Urinary bladder (tissue), 4 donors: ENCODE measurements around the gene ABHD17B. TPM values are rescaled to one million over a fixed set of nuclear protein-coding genes. Genes with fewer than 3 reads are reported as not detected.
"Not testable (repeated sequence)": the region's sequence is repeated elsewhere in the genome, so short reads cannot be mapped to it uniquely, and the experiment has no call there.

ENCODE experiments used
- DNase-seq: peaks from one replicate; pipeline ENCODE4 v3.0.0-alpha.2; 2015; ENCODE audit errors: extremely low spot score
- H3K27ac ChIP-seq: one replicate; pipeline ENCODE4 v1.5.1; 2013; ENCODE audit warnings: low read depth, mild to moderate bottlenecking, moderate library complexity
- H3K36me3 ChIP-seq: one replicate; pipeline ENCODE4 v1.6.1; 2013; ENCODE audit warnings: mild to moderate bottlenecking, moderate library complexity; ENCODE audit not compliant: insufficient read depth
- H3K4me1 ChIP-seq: one replicate; pipeline ENCODE4 v1.6.1; 2013; ENCODE audit warnings: mild to moderate bottlenecking, moderate library complexity; ENCODE audit not compliant: insufficient read depth
- H3K4me3 ChIP-seq: one replicate; pipeline ENCODE4 v1.5.1; 2013; ENCODE audit warnings: low read depth, low read length
- WGBS: extraction: QIAGEN DNeasy Blood & Tissue Kit; methylation state at CpG from one replicate; pipeline ENCODE4 v1.1.7; 2013; 5-methylcytosine and 5-hydroxymethylcytosine counted together
- polyA plus RNA-seq: library from polyadenylated mRNA; stranded (reverse); fragments of 200-250 nt; gene quantifications from one replicate; pipeline ENCODE4 v1.2.3, GENCODE V29; 2013
- total RNA-seq: library from RNA; depleted of rRNA; stranded (reverse); fragments of >200 nt; gene quantifications from one replicate; pipeline ENCODE4 v1.2.3, GENCODE V29; 2014
- donor health status: healthy with polysubstance abuse.
- donor health status: healthy.

The ABHD17B gene
- 46.6 TPM for total RNA-seq
- polyA plus RNA-seq: 11.7 TPM

DNA sequence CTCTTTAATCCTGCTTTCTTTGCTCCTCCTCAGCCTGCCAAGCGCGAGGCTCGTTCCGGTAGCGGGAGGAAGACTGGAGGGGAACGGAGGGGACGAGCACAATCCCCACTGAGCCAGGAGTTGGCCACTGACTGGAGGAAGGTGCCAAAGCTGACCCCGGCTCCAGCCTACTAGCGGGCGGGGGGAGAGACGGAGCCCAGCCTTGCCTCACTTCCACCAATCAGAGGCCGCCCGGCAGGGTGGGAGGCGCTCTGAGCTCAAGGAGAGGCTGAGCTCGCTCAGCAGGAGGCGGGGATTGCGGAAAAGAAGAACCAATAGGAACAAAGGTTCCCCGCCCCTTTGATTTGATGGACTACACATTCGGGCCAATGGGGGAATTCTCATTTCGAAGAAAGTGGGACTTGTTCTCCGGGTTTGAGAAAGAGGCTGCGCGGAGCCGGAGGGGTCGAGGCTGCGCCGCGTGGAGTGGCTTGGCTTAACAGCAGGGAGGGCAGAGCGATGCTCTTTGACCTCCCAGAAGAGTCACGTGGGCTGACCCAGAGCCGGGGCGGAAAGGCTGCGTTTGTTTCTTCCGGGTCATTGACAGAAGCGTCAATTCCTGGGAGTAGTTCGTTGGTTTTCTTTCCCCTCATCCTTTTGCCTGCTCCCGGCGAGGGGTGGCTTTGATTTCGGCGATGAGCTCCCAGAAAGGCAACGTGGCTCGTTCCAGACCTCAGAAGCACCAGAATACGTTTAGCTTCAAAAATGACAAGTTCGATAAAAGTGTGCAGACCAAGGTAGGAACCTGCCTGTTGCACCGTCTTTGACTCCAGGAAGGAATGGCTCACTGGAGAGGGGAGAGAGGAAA, at the start of gene ABHD17B, which contains the start of gene C9orf85:
Gene ABHD17B, minus strand, starts transcription at position 133 of the 847 bp plus-strand sequence. CDS start 36,113 bp downstream, outside the sequence.
Gene C9orf85, plus strand, starts transcription at position 579 of the 847 bp plus-strand sequence. Its CDS starts 96 bp downstream, at position 675.
- Histone ChIP-seq H3K4me3 (peak within 1 kb of the TSS; percentile 96), H3K4me1 (no peaks in the 10 kb centered on the region)

DNA sequence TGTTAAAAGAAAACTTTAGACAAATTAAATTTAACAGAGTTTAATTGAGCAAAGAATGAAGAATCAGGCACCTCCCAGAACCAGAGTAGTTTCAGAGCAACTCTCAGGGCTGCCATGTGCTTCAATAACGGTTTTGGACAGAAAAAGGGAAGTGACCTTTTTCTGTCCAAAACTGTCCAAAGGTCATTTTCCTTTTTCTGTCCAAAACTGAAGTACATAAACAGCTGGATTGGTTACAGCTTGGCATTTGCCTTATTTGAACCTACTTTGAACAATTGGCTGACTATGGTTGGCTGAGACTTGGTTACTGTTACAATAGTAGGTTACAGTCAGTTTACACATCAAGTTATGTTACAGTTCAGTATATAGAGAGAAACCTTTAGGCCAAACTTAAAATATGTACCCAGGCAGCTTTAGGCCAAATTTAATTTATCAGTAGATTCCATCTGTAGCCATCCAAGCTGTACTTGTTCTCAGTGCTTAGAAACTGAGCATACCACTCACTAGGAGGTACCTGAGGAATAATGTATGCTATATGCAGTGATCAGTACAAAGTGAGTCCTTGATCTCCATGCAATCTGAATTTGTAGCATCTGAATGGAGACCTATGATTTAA, 44.4 kb upstream of the ABHD17B start:
- H3K36me3 ChIP-seq: no peaks in the 10 kb centered on the region
- no peak for DNase-seq
- no peak overlapping the region for H3K27ac ChIP-seq
- WGBS: 60% methylated on average over 1 of the region's 1 CpG
- no peak overlapping the region for H3K4me3 ChIP-seq
- H3K4me1 ChIP-seq: no peaks in the 10 kb centered on the region

More for the DNA sequence above, at the start of gene ABHD17B, which contains the start of gene C9orf85:
- Histone ChIP-seq H3K27ac (peak within 1 kb of the TSS; percentile 91), H3K36me3 (no peaks in the 10 kb centered on the region)
- DNase-seq: peak; percentile 99
- under 1% methylated on average over 45 of the region's 45 CpGs for WGBS

DNA sequence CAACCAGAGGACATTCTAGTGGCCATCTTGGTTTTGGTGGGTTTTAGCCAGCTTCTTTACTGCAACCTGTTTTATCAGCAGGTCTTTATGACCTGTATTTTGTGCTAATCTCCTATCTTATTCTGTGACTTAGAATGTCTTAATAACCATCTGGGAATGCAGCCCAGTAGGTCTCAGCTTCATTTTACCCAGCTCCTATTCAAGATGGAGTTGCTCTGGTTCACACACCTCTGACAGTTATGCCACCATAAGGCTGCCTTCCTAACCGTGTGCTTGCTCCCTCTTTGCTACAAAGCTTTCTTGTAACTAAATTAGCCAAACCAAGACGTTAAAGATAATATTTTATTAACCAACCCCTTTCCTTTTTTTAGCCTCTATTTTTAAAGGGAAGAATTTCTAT, 43.7 kb upstream of the ABHD17B start:
- not testable (repeated sequence) for H3K27ac ChIP-seq, H3K4me3 ChIP-seq, DNase-seq, H3K4me1 ChIP-seq, H3K36me3 ChIP-seq
- 73% methylated on average over 2 of the region's 2 CpGs for WGBS

DNA sequence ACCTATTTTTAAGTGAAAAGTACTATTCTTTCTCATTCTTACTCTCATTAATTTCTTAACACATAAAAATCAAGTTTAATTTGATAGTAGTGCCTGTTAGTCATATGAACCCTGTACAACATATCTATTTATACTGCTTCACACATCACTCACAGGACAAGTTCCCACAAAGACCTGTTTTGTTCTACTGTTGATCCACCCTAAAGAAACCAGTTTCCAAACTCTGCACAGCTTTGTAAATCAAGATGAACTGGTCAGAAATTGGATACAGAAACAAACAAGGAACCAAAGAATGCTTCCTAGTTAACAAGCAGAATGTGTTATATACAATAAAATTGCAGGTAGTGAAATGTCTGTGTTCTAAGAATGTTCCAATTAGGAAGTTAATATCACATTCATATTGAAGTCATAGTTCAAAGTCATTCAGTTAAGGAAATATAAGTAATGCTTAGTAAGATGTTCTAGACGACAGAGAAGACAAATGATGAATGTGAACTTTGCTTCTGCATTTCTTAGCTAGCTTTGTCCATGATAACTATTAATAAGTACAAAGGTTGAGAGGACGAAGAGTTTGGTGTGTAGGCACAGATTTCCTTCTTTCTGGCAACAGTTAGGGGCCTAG, 33.9 kb upstream of the ABHD17B start:
- peak; percentile 56 for DNase-seq
- peak overlapping the region; percentile 38 for H3K27ac ChIP-seq
- WGBS: 72% methylated on average over 2 of the region's 2 CpGs
- no peaks in the 10 kb centered on the region for H3K4me1 ChIP-seq
- H3K4me3 ChIP-seq: no peak overlapping the region
- H3K36me3 ChIP-seq: no peaks in the 10 kb centered on the region

DNA sequence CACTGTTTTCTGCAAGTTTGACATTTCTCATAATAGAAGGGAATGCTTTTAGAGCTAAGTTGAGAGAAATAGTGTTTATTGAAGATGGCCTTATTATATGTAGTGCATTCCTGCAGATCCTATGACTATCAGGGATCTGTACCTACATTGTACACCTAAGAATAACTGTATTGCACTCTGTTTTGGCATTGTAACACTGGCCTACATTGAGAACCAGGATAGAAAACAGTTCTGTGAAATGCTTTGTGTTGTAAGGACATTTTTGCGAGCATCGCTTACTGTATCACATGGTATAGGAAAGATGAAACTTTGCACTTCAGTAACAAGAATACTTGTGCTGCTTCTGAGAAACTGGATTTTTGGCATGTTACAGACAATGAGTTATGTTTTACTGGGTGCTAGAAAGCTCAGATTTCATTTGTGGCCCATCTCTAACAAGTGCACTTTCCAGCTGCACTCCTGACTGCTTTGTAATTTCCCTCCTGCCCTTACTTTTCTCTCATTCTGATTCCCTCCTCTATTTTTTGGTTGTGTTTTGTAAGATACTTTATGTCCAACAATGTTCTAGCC, 31.1 kb upstream of the ABHD17B start:
- H3K27ac ChIP-seq: no peak overlapping the region
- 74% methylated on average over 2 of the region's 2 CpGs for WGBS

DNA sequence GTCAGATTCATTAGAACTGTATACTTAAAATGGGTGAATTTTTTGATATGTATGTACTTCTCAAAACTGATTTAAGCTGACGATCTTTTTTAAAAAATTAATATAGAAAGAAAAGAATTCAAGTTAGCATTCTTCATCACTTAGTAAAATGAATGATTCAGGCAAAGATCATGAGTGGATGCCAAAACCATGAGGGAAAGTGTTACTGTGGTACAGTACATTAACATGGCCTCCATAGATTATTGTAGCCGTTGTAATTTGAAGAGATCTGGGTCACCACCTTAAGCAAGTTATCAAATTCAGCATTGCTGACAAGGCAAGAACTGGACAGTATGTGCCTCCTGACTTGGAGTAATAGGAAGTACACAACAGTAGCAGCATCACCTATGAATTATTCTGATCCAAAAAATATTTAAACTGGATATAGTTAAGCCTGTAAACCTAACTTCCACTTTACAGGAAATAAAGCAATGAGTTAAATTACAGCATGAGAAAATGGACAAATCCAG, 30.1 kb upstream of the ABHD17B start:
- no peak for DNase-seq
- no peaks in the 10 kb centered on the region for H3K4me1 ChIP-seq
- 92% methylated on average over 2 of the region's 2 CpGs for WGBS
- H3K36me3 ChIP-seq: no peaks in the 10 kb centered on the region
- no peak overlapping the region for H3K27ac ChIP-seq
- H3K4me3 ChIP-seq: no peak overlapping the region

More for the DNA sequence above, 31.1 kb upstream of the ABHD17B start:
- no peak overlapping the region for H3K4me3 ChIP-seq
- no peaks in the 10 kb centered on the region for H3K36me3 ChIP-seq
- no peak for DNase-seq
- no peaks in the 10 kb centered on the region for H3K4me1 ChIP-seq

DNA sequence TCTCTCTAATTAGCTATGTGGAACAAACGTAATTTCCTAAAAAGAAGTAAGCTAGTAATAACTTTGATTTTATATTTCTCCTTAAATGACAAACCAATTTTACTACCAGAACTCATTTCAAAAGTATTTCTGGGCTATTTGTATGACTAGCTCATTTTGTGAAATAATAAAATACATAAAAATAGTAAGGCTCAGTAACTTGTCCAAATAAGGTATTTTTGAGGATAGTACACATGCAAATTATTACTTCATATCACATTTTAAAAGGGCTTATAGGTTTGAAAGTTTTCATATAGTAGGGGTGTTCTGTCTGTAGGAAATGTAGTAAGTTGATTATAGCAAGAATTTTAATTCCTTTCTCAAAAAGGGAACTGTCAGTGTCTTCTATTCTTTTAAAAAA, 26.9 kb upstream of the ABHD17B start:
- DNase-seq: no peak
- 74% methylated on average over 1 of the region's 1 CpG for WGBS
- Histone ChIP-seq H3K27ac (no peak overlapping the region), H3K4me1 (no peaks in the 10 kb centered on the region), H3K36me3 (no peaks in the 10 kb centered on the region), H3K4me3 (no peak overlapping the region)

DNA sequence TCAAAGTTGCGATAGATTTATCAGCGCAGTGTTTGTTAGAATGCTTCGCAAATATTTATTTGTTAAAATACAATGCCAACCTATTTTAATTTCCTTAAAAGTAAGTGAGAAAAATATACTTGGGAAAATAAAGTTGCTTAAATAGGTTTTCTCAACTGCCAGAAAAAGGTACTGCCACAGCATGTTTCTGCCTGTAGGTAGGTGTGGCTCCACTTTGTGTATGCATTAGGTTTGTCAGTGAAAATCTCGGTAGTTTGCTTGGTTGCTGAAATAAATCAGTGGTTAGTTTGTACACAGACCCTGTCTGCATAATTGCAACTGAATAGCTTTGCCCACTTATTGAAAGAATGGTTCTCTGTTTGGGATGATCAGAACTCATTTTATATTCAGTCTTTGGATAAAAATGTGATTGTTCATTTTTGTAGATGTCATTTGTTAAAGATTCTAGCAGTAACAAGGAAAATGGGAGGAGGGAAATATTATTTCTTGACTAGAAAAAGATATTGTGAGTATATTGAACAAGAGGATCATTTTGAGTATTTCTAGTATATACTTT, 26.2 kb upstream of the ABHD17B start:
- Histone ChIP-seq H3K4me3 (no peak overlapping the region), H3K36me3 (peaks cover 2% of the 10 kb centered on the region), H3K27ac (no peak overlapping the region), H3K4me1 (no peaks in the 10 kb centered on the region)
- no peak for DNase-seq
- 78% methylated on average over 4 of the region's 4 CpGs for WGBS

DNA sequence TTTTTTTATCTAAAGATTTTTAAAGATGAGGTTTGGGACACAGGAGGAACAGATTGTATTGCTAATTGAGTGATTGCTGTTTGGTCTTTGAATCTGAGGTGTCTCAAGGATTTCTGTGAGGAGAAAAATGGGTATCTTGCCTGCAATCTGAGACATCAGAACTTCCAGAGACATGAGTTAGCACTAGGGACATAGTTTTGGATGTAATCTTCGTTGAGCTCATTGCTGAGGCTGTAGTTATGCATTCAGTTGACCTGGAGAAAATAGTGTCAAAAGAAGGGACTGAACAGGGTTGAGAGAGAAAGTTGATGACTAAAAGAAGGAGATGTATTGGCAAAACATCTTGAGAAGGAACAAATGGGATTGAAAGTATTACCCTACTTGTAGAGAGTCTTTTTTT, 25.1 kb upstream of the ABHD17B start:
- no peak for DNase-seq
- Histone ChIP-seq H3K4me3 (no peak overlapping the region), H3K27ac (no peak overlapping the region), H3K36me3 (peaks cover 2% of the 10 kb centered on the region), H3K4me1 (no peaks in the 10 kb centered on the region)
- WGBS: 58% methylated on average over 1 of the region's 1 CpG

DNA sequence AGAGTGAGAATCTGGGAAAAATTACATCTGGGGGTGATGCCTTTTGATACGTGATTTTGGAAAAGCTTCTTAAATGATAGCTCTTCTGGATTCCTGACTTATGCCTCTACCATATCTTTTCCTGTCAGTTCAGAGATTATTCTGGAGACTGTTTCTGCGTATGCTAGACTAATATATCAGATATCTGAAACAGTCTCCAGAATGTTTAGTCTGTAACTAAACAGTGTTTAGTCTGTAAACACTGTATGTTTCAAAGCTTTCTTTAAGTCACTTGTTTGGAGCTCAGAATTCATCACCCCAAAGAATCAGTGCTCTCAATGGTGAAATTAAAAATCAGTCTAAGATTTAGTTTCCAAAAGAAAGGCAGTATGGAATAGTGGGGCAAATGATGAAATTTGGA, 20.2 kb upstream of the ABHD17B start:
- 58% methylated on average over 2 of the region's 2 CpGs for WGBS

DNA sequence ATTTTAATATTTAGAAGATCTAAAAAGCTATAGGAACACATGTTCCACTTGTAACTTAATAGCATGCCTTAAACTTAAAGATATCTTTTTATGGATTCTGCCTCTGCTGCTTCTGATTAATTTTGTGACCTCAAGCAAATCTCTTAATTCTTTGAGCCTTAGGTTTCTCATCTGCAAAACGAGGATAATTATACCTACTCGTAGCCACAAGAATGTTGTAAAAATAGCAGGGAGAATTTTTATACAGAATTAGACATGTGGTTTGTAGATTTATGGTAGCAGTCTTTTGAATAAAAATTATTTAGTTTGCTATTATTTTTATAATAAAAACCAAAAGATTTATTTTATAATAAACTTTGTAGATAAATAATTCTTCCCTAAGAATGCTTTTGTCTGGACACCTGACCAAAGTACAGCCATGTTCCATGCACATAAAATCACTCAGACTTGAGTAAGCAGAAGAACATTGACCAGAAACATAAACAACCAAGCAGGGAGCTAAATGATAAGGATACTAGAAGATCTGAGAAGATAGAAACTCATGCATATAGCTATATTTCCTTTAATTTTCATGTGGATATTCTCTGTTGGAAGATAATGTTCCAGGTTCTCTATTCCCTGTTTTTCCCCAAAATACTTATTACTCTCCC, 18.9 kb upstream of the ABHD17B start:
- Histone ChIP-seq H3K4me1 (peaks cover 1% of the 10 kb centered on the region), H3K4me3 (no peak overlapping the region), H3K27ac (no peak overlapping the region), H3K36me3 (peaks cover 2% of the 10 kb centered on the region)
- WGBS: 50% methylated on average over 2 of the region's 2 CpGs
- DNase-seq: no peak

More for the DNA sequence above, 20.2 kb upstream of the ABHD17B start:
- peak overlapping the region; percentile 23 for H3K27ac ChIP-seq
- DNase-seq: no peak
- H3K4me3 ChIP-seq: no peak overlapping the region
- peaks cover 1% of the 10 kb centered on the region for H3K4me1 ChIP-seq
- peaks cover 2% of the 10 kb centered on the region for H3K36me3 ChIP-seq

DNA sequence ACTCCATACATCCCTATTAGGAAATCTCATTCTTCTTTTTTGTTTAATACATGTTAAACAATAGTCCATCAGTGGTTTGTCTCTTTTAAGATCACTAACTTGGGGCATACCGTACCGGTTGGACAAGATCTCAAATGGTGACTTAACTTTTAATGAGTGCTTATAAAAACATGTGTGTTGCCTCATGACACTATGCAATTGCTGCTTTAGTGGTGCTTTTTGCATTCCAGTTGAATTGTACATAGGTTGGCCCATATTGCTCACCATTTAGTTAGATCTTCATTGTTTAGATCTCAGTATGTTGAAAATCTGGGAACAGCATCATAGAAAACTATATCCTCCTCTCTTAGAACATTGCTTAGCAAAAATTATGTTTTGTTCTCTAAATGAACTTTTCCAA, 18.2 kb upstream of the ABHD17B start:
- Histone ChIP-seq H3K36me3 (peaks cover 2% of the 10 kb centered on the region), H3K4me3 (no peak overlapping the region), H3K4me1 (peaks cover 1% of the 10 kb centered on the region), H3K27ac (no peak overlapping the region)
- 84% methylated on average over 2 of the region's 2 CpGs for WGBS
- no peak for DNase-seq

DNA sequence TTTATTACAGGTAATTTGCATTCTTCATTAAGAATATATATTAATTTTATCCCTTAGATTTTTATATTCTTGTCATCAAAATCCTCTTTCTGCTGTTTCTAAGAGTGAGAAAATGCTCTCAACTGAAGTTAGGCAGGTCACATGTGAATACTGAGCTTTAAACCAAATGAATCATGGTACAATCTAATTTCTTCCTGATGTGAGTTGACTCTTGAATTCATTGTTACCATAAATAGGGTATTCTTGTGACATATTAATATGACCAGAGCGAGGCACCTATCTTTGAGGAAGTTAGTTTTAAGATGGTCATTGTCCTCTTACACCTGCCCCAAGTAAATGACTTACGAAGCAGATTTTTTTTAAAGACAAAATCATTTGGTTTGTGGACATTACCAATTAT, 17.8 kb upstream of the ABHD17B start:
- H3K4me3 ChIP-seq: no peak overlapping the region
- H3K27ac ChIP-seq: no peak overlapping the region
- peaks cover 1% of the 10 kb centered on the region for H3K4me1 ChIP-seq
- 92% methylated on average over 2 of the region's 2 CpGs for WGBS
- DNase-seq: no peak
- peaks cover 2% of the 10 kb centered on the region for H3K36me3 ChIP-seq
